ENCODE measurements around the gene OPRL1.

OPRL1 gene

DNA sequence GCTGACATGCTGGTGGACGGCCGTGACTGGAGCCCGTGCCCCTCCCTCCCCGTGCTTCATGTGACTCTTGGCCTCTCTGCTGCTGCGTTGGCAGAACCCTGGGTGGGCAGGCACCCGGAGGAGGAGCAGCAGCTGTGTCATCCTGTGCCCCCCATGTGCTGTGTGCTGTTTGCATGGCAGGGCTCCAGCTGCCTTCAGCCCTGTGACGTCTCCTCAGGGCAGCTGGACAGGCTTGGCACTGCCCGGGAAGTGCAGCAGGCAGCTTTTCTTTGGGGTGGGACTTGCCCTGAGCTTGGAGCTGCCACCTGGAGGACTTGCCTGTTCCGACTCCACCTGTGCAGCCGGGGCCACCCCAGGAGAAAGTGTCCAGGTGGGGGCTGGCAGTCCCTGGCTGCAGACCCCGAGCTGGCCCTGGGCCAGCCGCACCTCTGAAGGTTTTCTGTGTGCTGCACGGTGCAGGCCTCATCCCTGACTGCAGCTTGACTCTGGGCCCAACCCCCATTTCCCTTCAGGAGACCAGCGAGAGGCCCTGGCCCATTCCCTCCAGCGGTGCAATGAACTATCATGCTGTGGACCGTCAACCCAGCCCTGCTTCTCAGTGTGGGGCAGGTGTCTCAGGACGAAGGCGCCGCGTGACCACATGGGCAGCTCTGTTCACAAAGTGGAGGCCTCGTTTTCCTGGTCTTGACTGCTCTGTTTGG, 19.4 kb downstream of the OPRL1 start:
- no peaks in the 10 kb centered on the region for H3K9me2 ChIP-seq (replicated peaks; ENCODE audit: insufficient read depth, low read length)
- no peak overlapping the region for H3K4me2 ChIP-seq (ENCODE audit: low read depth, low read length, poor library complexity, severe bottlenecking)
- H3K9me3 ChIP-seq (ENCODE audit: insufficient read depth, low read length), result no peaks in the 10 kb centered on the region
- H3K27me3 ChIP-seq (ENCODE audit: low read length), result no peaks in the 10 kb centered on the region
- H3K9ac ChIP-seq (ENCODE audit: low read length), result no peak overlapping the region
- H4K20me1 ChIP-seq (ENCODE audit: low read depth, low read length), result no peaks in the 10 kb centered on the region
- H3K36me3 ChIP-seq (ENCODE audit: low read length), result no peaks in the 10 kb centered on the region
- no peaks in the 10 kb centered on the region for H3K79me2 ChIP-seq (ENCODE audit: insufficient read depth, low read length)
- no peak overlapping the region for H3K4me3 ChIP-seq (ENCODE audit: insufficient read depth, low read length, poor library complexity, severe bottlenecking)
- no peak overlapping the region for H3K27ac ChIP-seq (ENCODE audit: low read depth, low read length)
- H3F3A ChIP-seq (ENCODE audit: insufficient read depth), result no peaks in the 10 kb centered on the region
- no peak overlapping the region for H2AFZ ChIP-seq (ENCODE audit: low read depth, low read length, severe bottlenecking)
- no peak for TF ChIP-seq EZH2phosphoT487 (conservative IDR thresholded peaks at IDR 0.05; ENCODE audit: low read length)

- H3K27me3 ChIP-seq (ENCODE audit: low read length), result no peaks in the 10 kb centered on the region
- TF ChIP-seq, protein P1, sequence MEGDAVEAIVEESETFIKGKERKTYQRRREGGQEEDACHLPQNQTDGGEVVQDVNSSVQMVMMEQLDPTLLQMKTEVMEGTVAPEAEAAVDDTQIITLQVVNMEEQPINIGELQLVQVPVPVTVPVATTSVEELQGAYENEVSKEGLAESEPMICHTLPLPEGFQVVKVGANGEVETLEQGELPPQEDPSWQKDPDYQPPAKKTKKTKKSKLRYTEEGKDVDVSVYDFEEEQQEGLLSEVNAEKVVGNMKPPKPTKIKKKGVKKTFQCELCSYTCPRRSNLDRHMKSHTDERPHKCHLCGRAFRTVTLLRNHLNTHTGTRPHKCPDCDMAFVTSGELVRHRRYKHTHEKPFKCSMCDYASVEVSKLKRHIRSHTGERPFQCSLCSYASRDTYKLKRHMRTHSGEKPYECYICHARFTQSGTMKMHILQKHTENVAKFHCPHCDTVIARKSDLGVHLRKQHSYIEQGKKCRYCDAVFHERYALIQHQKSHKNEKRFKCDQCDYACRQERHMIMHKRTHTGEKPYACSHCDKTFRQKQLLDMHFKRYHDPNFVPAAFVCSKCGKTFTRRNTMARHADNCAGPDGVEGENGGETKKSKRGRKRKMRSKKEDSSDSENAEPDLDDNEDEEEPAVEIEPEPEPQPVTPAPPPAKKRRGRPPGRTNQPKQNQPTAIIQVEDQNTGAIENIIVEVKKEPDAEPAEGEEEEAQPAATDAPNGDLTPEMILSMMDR (IDR thresholded peaks at IDR 0.05; ENCODE audit: insufficient read depth, low read length, poor library complexity, severe bottlenecking), result no peak
- TF ChIP-seq EZH2phosphoT487 (conservative IDR thresholded peaks at IDR 0.05; ENCODE audit: low read length), result no peak
- H3K4me2 ChIP-seq (ENCODE audit: low read depth, low read length, poor library complexity, severe bottlenecking), result peak overlapping the region; percentile 26
- no peaks in the 10 kb centered on the region for H3K79me2 ChIP-seq (ENCODE audit: insufficient read depth, low read length)
- no peak overlapping the region for H3K4me3 ChIP-seq (ENCODE audit: insufficient read depth, low read length, poor library complexity, severe bottlenecking)
- no peaks in the 10 kb centered on the region for H4K20me1 ChIP-seq (ENCODE audit: low read depth, low read length)
- no peaks in the 10 kb centered on the region for H3K9me2 ChIP-seq (replicated peaks; ENCODE audit: insufficient read depth, low read length)
- H3K9ac ChIP-seq (ENCODE audit: low read length), result no peak overlapping the region
- H3F3A ChIP-seq (ENCODE audit: insufficient read depth), result no peaks in the 10 kb centered on the region
- no peaks in the 10 kb centered on the region for H3K9me3 ChIP-seq (ENCODE audit: insufficient read depth, low read length)
- H2AFZ ChIP-seq (ENCODE audit: low read depth, low read length, severe bottlenecking), result peak overlapping the region; percentile 38
- H3K27ac ChIP-seq (ENCODE audit: low read depth, low read length), result peak overlapping the region; percentile 53
- no peaks in the 10 kb centered on the region for H3K36me3 ChIP-seq (ENCODE audit: low read length)
These were observed 20.1 kb downstream of the OPRL1 start for GRCh38 chr20:64099880-64100565.

- no peaks in the 10 kb centered on the region for H3K36me3 ChIP-seq (ENCODE audit: low read length)
These were observed 20.6 kb downstream of the OPRL1 start for GRCh38 chr20:64100566-64100888.

More at GRCh38 chr20:64100566-64100888, 20.6 kb downstream of the OPRL1 start:
- Histone ChIP-seq H3K27ac (ENCODE audit: low read depth, low read length) (peak overlapping the region; percentile 53), H3K4me2 (ENCODE audit: low read depth, low read length, poor library complexity, severe bottlenecking) (peak overlapping the region; percentile 26), H2AFZ (ENCODE audit: low read depth, low read length, severe bottlenecking) (peak overlapping the region; percentile 38), H3F3A (ENCODE audit: insufficient read depth) (no peaks in the 10 kb centered on the region), H4K20me1 (ENCODE audit: low read depth, low read length) (no peaks in the 10 kb centered on the region), H3K4me3 (ENCODE audit: insufficient read depth, low read length, poor library complexity, severe bottlenecking) (no peak overlapping the region), H3K27me3 (ENCODE audit: low read length) (no peaks in the 10 kb centered on the region), H3K9me3 (ENCODE audit: insufficient read depth, low read length) (no peaks in the 10 kb centered on the region), H3K79me2 (ENCODE audit: insufficient read depth, low read length) (no peaks in the 10 kb centered on the region), H3K9me2 (replicated peaks; ENCODE audit: insufficient read depth, low read length) (no peaks in the 10 kb centered on the region), H3K9ac (ENCODE audit: low read length) (no peak overlapping the region)
- TF ChIP-seq, protein P1 (IDR thresholded peaks at IDR 0.05; ENCODE audit: insufficient read depth, low read length, poor library complexity, severe bottlenecking), result no peak
- no peak for TF ChIP-seq EZH2phosphoT487 (conservative IDR thresholded peaks at IDR 0.05; ENCODE audit: low read length)
